ENCODE measurements around the gene HBP1.
"Not testable (repeated sequence)": the region's sequence is repeated elsewhere in the genome, so short reads cannot be mapped to it uniquely, and the experiment has no call there.

Gene HBP1

DNA sequence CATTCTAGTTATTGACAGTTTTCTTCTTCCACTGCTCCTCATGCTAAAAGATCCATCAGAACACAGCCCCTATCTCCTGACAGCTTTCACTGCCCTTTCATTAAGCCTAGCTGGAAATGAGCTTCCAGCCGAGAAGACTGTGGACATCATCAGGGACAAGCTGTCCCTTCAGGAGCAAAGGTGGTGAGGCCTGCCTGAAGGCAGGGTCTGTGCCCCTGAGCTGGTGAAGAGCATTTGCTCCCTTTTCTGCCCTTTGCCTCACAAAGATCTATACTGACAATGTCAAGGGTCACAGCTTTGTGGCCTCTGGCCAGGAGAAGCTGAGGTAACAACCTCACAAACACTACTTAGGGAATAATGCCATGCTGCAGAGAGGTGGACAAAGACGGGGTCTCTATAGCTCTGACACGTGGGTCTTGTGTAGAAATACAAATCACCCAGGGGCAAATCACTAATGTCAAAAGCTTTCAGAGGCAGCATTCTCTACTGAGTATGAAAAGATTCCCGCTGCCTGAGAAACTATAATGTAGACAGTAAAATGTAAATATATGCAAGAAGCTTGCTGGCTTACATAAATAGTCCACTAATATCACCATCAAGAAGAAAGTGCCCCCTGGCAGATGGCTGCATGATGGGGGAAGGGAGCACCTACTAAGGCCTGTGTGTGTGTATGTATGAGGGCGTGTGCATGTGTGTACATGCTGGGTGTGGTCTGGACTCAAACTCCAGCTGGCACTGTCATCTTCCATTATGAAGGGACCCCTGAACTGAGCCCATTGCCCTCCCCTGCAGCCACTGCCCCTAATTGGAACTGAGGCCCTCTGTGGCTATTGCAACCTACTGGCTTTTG, 55.8 kb downstream of the HBP1 start:
- DNase-seq (ENCODE audit: low read depth in 3 of 3) = no peak

- DNase-seq (ENCODE audit: low read depth in 3 of 3) = no peak
These were observed 59.5 kb downstream of the HBP1 start for GRCh38 chr7:107228291-107228690.

- no peak for DNase-seq (ENCODE audit: low read depth in 3 of 3)
These were observed 61.5 kb downstream of the HBP1 start for GRCh38 chr7:107230334-107230733.

DNA sequence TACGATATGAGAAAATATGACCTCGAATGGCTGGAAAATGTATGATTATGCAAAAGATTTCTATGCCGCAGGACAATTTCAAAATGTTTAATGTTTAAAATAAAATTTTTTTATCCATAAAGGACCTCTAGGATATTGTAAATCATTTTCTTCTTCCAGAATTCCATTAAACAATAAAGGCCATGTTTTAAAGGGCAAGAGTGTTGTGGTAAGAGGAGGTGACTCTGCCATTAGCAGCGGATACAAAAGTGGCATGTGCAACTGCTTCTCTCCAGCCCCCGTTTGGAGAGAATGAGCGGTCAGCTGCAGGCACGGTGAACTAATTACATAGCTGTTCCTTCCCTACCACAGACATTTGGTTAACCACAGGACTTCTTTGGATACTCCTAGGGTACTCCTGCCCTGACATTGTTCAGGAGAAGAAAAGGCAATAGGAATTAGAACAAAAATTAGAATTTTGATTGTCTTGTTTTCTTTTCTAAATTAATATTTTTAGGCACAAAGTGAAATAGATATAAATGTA, 63.8 kb downstream of the HBP1 start:
- no peak for DNase-seq (ENCODE audit: low read depth in 3 of 3)

- no peak for DNase-seq (ENCODE audit: low read depth in 3 of 3)
These were observed 64.4 kb downstream of the HBP1 start for GRCh38 chr7:107233174-107233573.

- DNase-seq (ENCODE audit: low read depth in 3 of 3) = no peak
These were observed 65.2 kb downstream of the HBP1 start for GRCh38 chr7:107233981-107234380.

- DNase-seq (ENCODE audit: low read depth in 3 of 3) = no peak
These were observed 65.6 kb downstream of the HBP1 start for GRCh38 chr7:107234436-107234835.

DNA sequence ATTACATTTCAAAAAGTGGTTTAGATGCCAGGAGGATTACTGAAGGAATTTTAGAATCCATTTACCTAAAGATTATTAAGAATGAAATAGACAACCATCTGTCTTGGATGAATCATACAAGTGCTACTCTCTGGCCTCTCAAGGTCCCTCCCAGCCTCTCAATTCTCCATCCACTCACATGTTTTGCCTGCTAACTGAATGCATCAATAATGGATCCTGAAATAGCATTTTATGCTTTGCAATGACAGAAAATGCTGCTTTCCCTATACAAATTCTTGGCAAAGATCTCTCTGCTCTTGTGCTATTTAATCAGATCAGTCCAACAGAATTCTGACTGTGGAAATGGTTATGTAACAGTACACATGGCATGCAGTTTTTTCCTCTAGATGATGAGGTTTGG, 68.1 kb downstream of the HBP1 start:
- no peak for DNase-seq (ENCODE audit: low read depth in 3 of 3)

GRCh38 chr7:107237451-107237850, 68.6 kb downstream of the HBP1 start:
- DNase-seq (ENCODE audit: low read depth in 3 of 3) = no peak

- no peak for DNase-seq (ENCODE audit: low read depth in 3 of 3)
These were observed 73.5 kb downstream of the HBP1 start for GRCh38 chr7:107242267-107242666.

GRCh38 chr7:107244613-107245012, 75.8 kb downstream of the HBP1 start:
- no peak for DNase-seq (ENCODE audit: low read depth in 3 of 3)

GRCh38 chr7:107246836-107247235, 78.0 kb downstream of the HBP1 start:
- DNase-seq (ENCODE audit: low read depth in 3 of 3) = not testable (repeated sequence)

- no peak for DNase-seq (ENCODE audit: low read depth in 3 of 3)
These were observed 79.9 kb downstream of the HBP1 start for GRCh38 chr7:107248551-107249316.

DNA sequence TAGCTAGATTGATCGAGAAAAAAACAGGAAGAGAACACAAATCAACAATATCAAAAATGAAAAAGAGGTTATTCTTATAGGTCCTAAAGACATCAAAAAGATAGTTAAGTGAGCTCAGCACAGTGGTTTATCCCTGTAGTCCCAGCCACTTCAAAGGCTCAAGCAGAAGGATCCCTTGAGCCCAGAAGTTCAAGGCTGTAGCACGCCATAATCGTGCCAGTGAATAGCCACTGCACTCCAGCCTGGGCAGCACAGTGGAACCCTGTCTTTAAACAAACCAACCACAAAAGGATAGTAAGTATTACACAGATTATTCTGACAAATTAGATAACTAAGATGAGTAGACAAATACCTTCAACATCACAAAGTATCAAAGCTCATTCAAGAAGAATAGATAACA, 83.2 kb downstream of the HBP1 start:
- DNase-seq (ENCODE audit: low read depth in 3 of 3) = no peak
